Measurements from ENCODE around the gene DYNC1H1. TPM values are rescaled to one million over a fixed set of nuclear protein-coding genes. Genes with fewer than 3 reads are reported as not detected.

The DYNC1H1 gene
- total RNA-seq, 2 experiments from 2014 or later, result 209 to 291 TPM

- H3K9me2 ChIP-seq (ENCODE audit: insufficient read depth, low read length), result no peaks in the 10 kb centered on the region
- CTCF ChIA-PET (ENCODE audit: unreplicated experiment), result no interaction called here
- BruUV-seq (replicated peaks), result no TSS peak
Measured at GRCh38 chr14:102057480-102058114, 93.2 kb downstream of the DYNC1H1 start.

GRCh38 chr14:102058146-102058545 lies 93.8 kb downstream of the DYNC1H1 start:
- ChIA-PET POLR2A (interaction anchor here (0.5 to 0.9 kb wide), 4 partner anchors 14 to 665 kb away, joined by 3 to 4 read pairs (median 4); no protein-coding TSS in a partner anchor), CTCF (ENCODE audit: unreplicated experiment) (no interaction called here)
- no TSS peak for BruUV-seq (replicated peaks)
- TF ChIP-seq EZH2phosphoT487 (IDR thresholded peaks at IDR 0.05; ENCODE audit: borderline replicate concordance, low read depth, low read length) (no peak), CTCF (conservative IDR thresholded peaks at IDR 0.05; ENCODE audit: low read length) (no peak)
- Histone ChIP-seq H2AFZ (ENCODE audit: low read length) (no peak overlapping the region), H3K4me3 (ENCODE audit: low read depth, low read length, poor library complexity, severe bottlenecking) (no peak overlapping the region), H3K4me2 (ENCODE audit: low read length) (no peak overlapping the region), H3K36me3 (ENCODE audit: insufficient read depth, low read length) (peaks cover 9% of the 10 kb centered on the region), H3K9me2 (ENCODE audit: insufficient read depth, low read length) (no peaks in the 10 kb centered on the region), H3K79me2 (ENCODE audit: insufficient read depth, low read depth, low read length) (no peaks in the 10 kb centered on the region), H3K9me3 (ENCODE audit: low read length) (no peaks in the 10 kb centered on the region), H4K20me1 (ENCODE audit: insufficient read depth, low read length) (no peaks in the 10 kb centered on the region), H3K4me1 (ENCODE audit: insufficient read depth, low read length, poor library complexity, severe bottlenecking) (no peaks in the 10 kb centered on the region), H3K27ac (ENCODE audit: low read depth, low read length, poor library complexity, severe bottlenecking) (no peak overlapping the region)
- no peak for DNase-seq (ENCODE audit: low spot score)
- intact Hi-C loops (cut with micrococcal nuclease; ENCODE audit: unreplicated experiment), result no loop called here

More at GRCh38 chr14:102057480-102058114, 93.2 kb downstream of the DYNC1H1 start:
- no peak for DNase-seq (ENCODE audit: low spot score)
- intact Hi-C loops (cut with micrococcal nuclease; ENCODE audit: unreplicated experiment), result no loop called here
- no peak overlapping the region for H2AFZ ChIP-seq (ENCODE audit: low read length)
- H3K36me3 ChIP-seq (ENCODE audit: insufficient read depth, low read length), result peaks cover 13% of the 10 kb centered on the region
- H3K4me1 ChIP-seq (ENCODE audit: insufficient read depth, low read length, poor library complexity, severe bottlenecking), result no peaks in the 10 kb centered on the region
- no peaks in the 10 kb centered on the region for H3K9me3 ChIP-seq (ENCODE audit: low read length)
- no peaks in the 10 kb centered on the region for H3K79me2 ChIP-seq (ENCODE audit: insufficient read depth, low read depth, low read length)
- no peak overlapping the region for H3K4me2 ChIP-seq (ENCODE audit: low read length)
- H3K27ac ChIP-seq (ENCODE audit: low read depth, low read length, poor library complexity, severe bottlenecking), result no peak overlapping the region
- POLR2A ChIA-PET, result interaction anchor here (0.5 to 0.9 kb wide), 3 partner anchors 15 to 665 kb away, joined by 3 to 4 read pairs (median 3); no protein-coding TSS in a partner anchor
- H4K20me1 ChIP-seq (ENCODE audit: insufficient read depth, low read length), result no peaks in the 10 kb centered on the region
- TF ChIP-seq EZH2phosphoT487 (IDR thresholded peaks at IDR 0.05; ENCODE audit: borderline replicate concordance, low read depth, low read length) (no peak), CTCF (conservative IDR thresholded peaks at IDR 0.05; ENCODE audit: low read length) (no peak)
- H3K4me3 ChIP-seq (ENCODE audit: low read depth, low read length, poor library complexity, severe bottlenecking), result no peak overlapping the region

- H3K27ac ChIP-seq (ENCODE audit: low read depth, low read length, poor library complexity, severe bottlenecking), result no peak overlapping the region
- no peaks in the 10 kb centered on the region for H3K4me1 ChIP-seq (ENCODE audit: insufficient read depth, low read length, poor library complexity, severe bottlenecking)
- no peak for DNase-seq (ENCODE audit: low spot score)
- H3K9me3 ChIP-seq (ENCODE audit: low read length), result no peaks in the 10 kb centered on the region
- TF ChIP-seq CTCF (conservative IDR thresholded peaks at IDR 0.05; ENCODE audit: low read length) (no peak), EZH2phosphoT487 (IDR thresholded peaks at IDR 0.05; ENCODE audit: borderline replicate concordance, low read depth, low read length) (no peak)
- peaks cover 4% of the 10 kb centered on the region; the same call in 1 of the 2 replicates for H3K36me3 ChIP-seq (ENCODE audit: insufficient read depth, low read length)
- H2AFZ ChIP-seq (ENCODE audit: low read length), result no peak overlapping the region
- no peaks in the 10 kb centered on the region for H3K79me2 ChIP-seq (ENCODE audit: insufficient read depth, low read depth, low read length)
- H3K9me2 ChIP-seq (ENCODE audit: insufficient read depth, low read length), result no peaks in the 10 kb centered on the region
- H4K20me1 ChIP-seq (ENCODE audit: insufficient read depth, low read length), result no peaks in the 10 kb centered on the region
- BruUV-seq (replicated peaks), result no TSS peak
- intact Hi-C loops (cut with micrococcal nuclease; ENCODE audit: unreplicated experiment), result no loop called here
- H3K4me2 ChIP-seq (ENCODE audit: low read length), result no peak overlapping the region
- CTCF ChIA-PET (ENCODE audit: unreplicated experiment), result no interaction called here
- H3K4me3 ChIP-seq (ENCODE audit: low read depth, low read length, poor library complexity, severe bottlenecking), result no peak overlapping the region
- POLR2A ChIA-PET, result interaction anchor here (0.6 to 0.7 kb wide), 2 partner anchors 27 to 104 kb away, joined by 3 to 4 read pairs; no protein-coding TSS in a partner anchor
Measured at GRCh38 chr14:102058961-102059360, 94.6 kb downstream of the DYNC1H1 start.

Measured in OCI-LY7 (cell line).